Left cardiac atrium (tissue), 4 donors: ENCODE data around the gene WDR19. TPM values are rescaled to one million over a fixed set of nuclear protein-coding genes. Genes with fewer than 3 reads are reported as not detected.
"Not testable (repeated sequence)": the region's sequence is repeated elsewhere in the genome, so short reads cannot be mapped to it uniquely, and the experiment has no call there.

Experiments used
- ATAC-seq, 2 donors: fragments of 200-7000 bp; cut with Tn5 transposase; one replicate each; pipeline ENCODE4 v1.9.1; 2020; ENCODE audit warnings: mild to moderate bottlenecking in 2 of 2, moderate library complexity in 2 of 2
- DNase-seq: peaks from one replicate; pipeline ENCODE4 v3.0.0-alpha.2; 2020
- intact Hi-C, 2 donors: fragments of 100-400 bp; cut with DNase I; formaldehyde crosslinking; loops; one replicate each; pipeline versions ENCODE4 v1.14.1 to v1.15.1; 2022 to 2023
- long read RNA-seq: library from polyadenylated mRNA; unstranded; transcript quantifications from one replicate; pipeline ENCODE4 v2.0.0, GENCODE V29; 2021
- total RNA-seq, 2 donors: library from RNA; stranded (reverse); fragmentation: NEBNext Ultra II Directional; extraction: Animal tissue kit (Norgen Biotek cat#: 25700); gene quantifications; one replicate each; pipeline ENCODE4 v1.2.1, GENCODE V29; 2021
- donor health status: DM: no; HTN: yes; CAD: no.
- donor health status: DM: no; HTN: yes; CAD: no; lungs with severe emphysema.
- donor health status: DM: yes; HTN: yes; CAD: no.
- donor health status: Dilated cardiomyopathy.

Gene WDR19
- total RNA-seq: 10 to 100 TPM; 11.1 to 11.6 TPM
- long read RNA-seq, full-length matches to known transcripts: 2 of 4 reads
- long read RNA-seq, partial matches to known transcripts: 1 of 4 reads
- long read RNA-seq, other reads (novel, unspliced or antisense): 1 of 4 reads

DNA sequence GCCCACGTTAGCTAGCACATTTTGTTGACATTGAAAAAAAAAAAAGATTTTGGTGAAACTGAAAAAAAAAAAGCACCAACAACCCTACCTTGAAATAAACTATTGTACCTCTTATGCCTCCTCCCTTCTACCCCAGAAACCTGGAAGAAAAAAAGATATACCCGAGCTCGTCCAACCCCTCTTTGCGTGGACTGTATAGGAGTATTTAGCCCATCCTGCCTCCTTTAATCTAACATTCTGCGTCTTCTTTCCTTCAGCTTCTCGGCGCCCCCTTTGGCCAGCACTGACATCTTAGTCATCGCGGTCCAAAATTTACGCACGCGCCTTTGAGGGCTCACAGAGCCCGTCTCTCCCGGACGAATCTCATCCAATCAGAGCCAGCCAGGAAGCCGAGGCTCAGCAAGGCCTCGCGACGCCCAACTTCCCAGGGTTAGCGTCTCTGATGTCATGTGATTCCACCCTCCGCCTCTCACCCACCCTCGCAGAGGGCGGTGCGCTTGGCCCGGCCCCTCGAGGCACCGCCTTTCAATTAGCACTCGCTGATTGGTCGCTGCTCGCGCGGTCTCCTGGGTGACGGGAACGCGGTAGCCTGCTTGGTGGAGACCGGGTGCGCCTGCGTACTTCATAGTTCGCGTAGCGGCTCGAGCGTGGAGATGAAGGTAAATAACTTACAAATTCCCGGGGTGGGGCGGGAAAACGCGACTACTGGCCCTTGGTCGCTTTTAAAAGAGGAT is at the start of gene WDR19:
TSS of gene WDR19 (plus strand) at position 625 of the 734 bp plus-strand sequence. CDS start at position 654, 29 bp downstream.
- DNase-seq (peak; percentile 99), ATAC-seq (peak; percentile 100)
- intact Hi-C loops: no loop called here

DNA sequence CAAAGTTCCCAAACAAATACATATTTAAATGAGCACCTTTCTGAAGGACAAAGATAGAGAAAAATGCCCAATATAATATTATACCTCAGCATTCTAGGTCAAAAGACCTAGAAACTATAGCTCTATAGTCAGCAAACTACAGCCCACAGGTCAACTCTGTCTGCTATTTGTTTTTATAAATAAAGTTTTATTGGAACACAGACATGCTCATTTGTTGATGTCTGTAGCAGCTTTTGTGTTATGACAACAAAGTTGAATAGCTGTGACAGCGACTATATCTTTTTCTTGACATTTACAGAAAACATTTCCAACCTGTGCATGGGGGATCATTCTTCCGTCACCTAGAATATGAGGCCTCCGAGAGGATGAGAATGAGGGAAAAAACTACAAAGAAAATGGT is 48.7 kb upstream of the WDR19 start:
- ATAC-seq (no peak), DNase-seq (no peak)
- intact Hi-C loops: loop anchor here in 1 of 2 donors (2.0 kb wide), 1 partner anchor 231 kb away; no protein-coding TSS in a partner anchor

DNA sequence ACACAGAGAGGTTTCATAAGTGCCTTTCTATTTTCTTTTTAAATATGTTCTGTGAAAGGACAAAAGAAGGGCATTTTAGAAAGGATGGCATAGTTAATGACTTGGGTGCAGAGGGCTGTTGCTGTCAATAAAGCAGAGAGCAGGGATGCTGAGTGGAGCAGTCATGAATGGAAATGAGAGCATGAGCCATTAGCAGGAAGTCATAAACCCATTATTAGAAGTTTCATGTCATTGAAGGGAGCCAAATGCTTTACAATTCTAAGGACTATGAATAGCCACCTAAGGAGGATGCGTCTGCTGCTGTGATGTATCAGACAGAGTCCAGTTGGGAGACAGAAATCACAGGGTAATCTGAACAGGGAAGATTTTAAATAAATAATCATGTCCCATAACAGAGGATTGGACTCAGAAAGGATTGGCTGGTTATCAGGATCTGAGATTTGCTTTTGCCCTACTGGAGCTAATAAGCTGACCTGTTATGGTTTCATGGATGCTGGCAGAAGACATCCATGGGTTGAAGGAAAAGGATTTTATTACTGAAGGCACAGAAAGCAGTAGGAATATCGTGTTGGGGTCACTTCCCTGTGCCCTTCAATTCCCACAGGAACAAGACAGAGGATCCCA is 47.5 kb upstream of the WDR19 start:
- ATAC-seq (no peak), DNase-seq (no peak)
- intact Hi-C loops: loop anchor here (2.0 to 5.0 kb wide), 3 partner anchors 232 to 377 kb away; no protein-coding TSS in a partner anchor

DNA sequence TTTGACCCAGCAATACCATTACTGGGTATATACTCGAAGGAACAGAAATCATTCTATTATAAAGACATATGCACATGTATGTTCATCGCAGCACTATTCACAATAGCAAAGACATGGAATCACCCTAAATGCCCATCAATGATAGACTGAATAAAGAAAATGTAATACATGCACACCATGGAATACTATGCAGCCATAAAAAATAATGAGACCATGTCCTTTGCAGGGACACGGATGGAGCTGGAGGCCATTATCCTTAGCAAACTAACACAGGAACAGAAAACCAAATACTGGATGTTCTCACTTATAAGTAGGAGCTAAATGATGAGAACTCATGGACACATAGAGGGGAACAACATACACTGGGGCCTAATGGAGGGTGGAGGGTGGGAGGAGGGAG is 44.1 kb upstream of the WDR19 start:
- DNase-seq, ATAC-seq: not testable (repeated sequence)
- intact Hi-C loops: loop anchor here (5.0 kb wide), 2 partner anchors 236 to 381 kb away; no protein-coding TSS in a partner anchor

DNA sequence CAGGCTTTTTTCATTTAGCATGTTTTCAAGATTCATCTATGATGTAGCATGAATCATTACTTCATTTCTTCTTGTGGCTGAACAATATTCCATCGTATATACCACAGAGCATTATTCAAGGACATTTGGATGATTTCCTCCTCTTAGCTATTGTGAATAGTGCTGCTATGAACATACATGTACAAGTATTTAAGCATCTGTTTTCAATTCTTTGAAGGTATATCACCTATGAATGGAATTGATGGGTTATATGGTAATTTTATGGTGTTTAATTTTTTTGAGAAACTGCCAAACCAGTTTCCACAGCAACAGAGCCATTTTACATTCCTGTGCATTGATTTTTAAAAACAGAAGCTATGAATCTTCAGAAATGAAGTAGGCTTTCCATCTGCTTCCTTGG is 36.1 kb upstream of the WDR19 start:
- no peak for ATAC-seq

DNA sequence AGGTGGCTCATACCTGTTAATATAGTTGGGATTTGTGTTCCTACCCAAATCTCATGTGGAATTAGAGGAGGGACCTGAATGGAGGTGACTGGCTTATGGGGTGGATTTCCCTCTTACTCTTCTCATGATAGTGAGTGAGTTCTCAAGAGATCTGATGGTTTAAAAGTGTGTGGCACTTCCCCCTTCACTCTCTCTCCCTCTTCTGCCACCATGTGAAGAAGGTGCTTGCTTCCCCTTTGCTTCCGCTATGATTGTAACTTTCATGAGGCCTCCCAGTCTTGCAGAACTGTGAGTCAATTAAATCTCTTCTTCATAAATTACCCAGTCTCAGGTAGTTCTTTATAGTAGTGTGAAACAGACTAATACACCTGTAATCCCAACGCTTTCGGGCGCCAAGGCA is 28.3 kb upstream of the WDR19 start:
- intact Hi-C loops: no loop called here
- ATAC-seq (no peak), DNase-seq (no peak)

More for the DNA sequence above, 36.1 kb upstream of the WDR19 start:
- intact Hi-C loops: no loop called here
- no peak for DNase-seq

DNA sequence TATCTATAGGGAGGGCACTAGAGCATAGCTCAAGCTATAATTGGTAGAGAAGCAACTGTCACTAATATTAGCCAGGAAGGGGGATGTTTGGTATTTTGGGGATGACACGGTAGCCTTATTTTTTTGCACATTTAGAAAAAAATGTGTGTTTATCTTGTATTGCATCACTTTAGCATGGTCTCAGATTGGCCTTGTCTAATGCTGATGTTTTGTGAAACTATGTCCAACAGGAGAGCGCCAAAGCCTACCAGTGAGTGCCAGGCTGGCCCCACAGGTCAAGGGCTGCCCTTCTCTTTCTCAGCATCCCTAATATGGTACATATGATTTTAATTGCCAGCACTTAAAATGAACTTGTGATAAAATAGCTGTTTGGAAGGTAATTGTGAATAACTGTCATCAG is 24.8 kb upstream of the WDR19 start:
- intact Hi-C loops: no loop called here
- no peak for DNase-seq
- ATAC-seq: no peak

DNA sequence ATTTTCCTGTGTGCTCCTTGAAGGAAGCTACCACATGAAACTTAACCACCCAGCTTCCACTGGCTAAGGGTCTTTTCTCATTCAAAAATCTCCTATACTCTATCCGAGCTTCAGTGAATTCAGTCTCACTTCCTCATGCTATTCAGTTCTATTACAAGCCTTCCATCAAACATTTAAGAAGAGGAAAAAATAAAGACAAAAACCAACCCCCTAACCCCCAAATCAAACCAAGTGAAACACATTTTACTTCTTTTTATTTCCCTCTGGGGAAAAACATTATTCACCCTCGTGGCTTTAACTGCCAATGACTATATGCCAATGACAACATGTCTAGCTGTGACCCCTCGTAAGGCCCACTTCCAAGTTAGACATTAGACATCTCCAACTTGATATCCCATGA is 16.2 kb upstream of the WDR19 start:
- ATAC-seq (no peak), DNase-seq (no peak)
- intact Hi-C loops: no loop called here

DNA sequence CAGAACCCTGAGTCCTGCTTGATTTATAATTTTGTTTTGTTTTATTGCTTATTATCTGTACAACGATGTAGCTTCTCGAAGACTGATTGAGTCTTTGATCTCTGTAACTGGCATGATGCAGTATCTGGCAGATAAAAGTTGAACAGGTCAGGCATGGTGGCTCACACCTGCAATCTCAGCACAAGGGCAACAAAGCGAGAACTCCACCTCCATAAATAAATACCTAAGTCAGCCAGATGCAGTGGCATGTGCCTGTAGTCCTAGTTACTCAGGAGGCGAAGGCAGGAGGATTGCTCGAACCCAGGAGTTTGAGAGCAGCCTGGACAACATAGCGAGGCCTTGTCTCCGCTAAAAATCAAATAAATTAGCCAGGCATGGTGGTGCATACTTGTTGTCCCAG is 15.7 kb upstream of the WDR19 start:
- DNase-seq (no peak), ATAC-seq (no peak)
- intact Hi-C loops: no loop called here

DNA sequence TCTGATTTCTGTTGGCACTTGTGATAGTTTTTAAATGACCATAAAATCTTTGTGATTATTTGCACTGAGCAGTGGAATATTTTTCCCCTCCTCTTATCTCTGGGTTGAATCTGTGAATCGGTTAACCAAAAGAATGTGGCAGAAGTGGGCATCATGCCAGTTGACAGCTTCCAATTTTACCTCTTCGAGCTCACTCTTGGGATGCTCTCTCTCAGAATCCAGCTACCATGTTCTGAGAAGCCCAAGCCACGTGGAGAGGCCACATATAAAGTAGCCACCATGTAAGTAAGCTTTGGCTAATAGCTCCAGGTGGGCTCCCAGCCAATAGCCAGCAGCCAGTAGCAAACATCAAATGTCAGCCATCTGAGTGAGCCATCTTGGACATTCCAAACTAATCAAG is 12.9 kb upstream of the WDR19 start:
- intact Hi-C loops: no loop called here
- ATAC-seq (no peak), DNase-seq (no peak)

DNA sequence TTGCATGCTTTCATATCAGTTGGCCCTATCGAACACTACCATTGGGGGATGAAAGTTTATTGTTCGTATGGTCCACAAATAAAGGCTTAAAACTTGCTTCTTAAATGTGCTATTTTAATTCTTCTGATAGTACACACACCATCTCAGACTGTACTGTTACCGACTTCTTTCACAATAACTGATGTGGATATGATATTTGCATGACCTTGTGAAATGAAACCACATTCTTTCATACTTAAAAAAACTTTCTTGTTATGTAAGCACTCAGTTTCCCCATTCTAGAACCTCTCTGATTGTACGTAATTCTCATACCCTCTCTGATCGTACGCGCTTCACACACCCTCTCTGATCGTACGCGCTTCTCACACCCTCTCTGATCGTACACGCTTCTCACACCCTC is 12.0 kb upstream of the WDR19 start:
- ATAC-seq: no peak
- DNase-seq: no peak
- intact Hi-C loops: no loop called here

DNA sequence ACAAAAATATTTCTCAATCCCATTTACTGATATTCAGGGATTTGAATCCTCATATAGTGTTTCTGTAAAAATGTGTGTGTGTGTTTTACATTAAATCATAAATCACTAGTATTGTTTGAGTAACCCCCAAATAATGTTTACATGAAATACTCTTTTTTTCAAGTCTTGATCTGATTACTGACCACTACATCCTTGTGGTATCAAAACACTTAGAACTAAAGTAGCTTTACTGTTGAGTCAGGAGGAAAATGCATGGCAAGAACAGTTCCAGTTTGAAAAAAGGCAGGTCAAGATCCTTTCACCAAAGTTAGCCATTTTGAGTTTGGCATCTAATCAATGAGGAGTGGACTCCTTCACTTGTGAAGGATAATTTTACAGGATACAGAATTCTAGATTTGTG is 3.6 kb upstream of the WDR19 start:
- intact Hi-C loops: no loop called here
- ATAC-seq: no peak
- no peak for DNase-seq

DNA sequence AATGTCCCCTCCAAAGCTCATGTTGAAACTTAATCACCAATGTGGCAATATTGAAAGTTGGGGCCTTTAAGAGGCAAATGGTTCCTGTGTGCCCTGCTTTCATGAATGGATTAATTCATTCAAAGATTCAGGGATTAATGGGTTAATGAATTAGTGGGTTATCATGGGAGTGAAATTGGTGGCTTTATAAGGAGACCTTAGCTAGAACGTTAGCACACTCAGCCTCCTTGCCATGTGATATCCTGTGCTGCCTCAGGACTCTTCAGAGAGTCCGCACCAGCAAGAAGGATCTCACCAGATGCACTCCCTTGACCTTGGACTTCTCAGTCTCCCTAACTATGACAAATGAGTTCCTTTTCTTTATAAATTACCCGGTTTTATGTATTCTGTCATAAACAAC is 2.6 kb upstream of the WDR19 start:
- intact Hi-C loops: no loop called here
- DNase-seq: no peak
- no peak for ATAC-seq

DNA sequence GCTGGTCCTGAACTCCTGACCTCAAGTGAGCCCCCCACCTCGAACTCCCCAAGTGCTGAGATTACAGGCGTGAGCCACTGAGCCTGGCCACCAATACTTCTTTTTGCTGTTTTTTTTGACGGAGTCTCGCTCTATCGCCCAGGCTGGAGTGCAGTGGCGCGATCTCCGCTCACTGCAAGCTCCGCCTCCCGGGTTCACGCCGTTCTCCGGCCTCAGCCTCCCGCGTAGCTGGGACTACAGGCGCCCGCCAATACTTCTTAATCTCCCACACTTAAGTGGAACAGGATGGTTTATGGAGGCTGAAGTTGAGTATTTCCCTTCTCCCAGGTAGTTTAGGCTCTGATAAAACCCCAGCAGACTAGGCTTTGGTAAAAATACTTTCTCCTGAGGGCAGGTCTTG is 1.7 kb upstream of the WDR19 start:
- DNase-seq, intact Hi-C loops, ATAC-seq: not testable (repeated sequence)

DNA sequence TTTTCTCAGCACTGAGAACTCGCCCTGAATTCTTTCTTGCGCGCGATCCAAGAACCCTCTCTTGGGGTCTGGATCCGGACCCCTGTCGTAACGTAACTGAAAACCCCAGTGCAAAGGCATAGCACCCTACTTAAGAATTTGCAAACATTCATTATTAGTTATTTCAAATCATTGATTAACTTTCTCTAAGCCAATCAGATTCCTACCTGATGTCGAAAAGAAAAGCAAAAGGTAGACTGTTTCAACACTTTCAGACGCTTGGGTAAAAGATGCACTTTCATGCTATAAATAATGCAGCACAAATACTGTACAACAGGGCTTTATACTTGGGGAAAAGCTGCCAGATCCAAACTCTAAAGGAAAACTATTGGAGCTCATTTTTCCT is 817 bp upstream of the WDR19 start:
- intact Hi-C loops: no loop called here
- ATAC-seq (no peak), DNase-seq (no peak)

DNA sequence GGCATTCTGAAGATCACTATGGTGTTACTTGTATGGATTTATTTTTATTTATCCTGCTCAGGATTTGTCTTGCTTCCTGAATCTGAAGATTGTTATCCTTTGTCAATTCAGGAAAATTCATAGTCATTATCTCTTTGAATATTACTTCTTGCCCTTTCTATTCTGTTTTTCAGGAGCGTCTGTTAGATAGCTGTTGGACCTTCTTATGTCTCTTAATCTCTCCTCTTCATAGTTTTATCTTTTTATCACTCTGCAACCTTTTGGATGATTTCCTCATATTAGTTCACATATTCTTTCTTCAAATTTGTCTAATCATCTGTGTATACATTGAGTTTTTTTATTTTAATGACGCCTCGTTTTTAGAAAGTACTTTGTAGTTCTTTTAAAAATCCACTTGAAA is 19.6 kb downstream of the WDR19 start:
- intact Hi-C loops: no loop called here
- ATAC-seq (no peak), DNase-seq (no peak)

DNA sequence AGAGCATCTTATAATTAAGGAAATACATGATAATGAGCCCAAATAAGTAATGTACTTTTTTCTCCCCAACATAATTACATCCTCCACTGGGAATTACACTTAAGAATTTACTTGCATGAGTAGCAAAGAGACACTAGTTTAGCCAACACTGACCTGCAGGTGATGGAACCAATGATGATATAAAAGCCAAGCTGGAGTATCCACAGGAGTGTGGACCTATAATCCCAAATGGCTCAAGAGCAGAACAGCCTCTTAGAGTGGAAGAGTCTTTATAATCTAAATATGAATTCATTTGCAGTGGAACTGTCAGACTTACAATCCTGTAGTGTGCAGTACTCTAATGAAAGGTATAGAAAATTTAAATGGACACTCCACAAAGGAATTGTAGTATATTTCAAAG is 22.2 kb downstream of the WDR19 start:
- ATAC-seq (no peak), DNase-seq (no peak)
- intact Hi-C loops: no loop called here

DNA sequence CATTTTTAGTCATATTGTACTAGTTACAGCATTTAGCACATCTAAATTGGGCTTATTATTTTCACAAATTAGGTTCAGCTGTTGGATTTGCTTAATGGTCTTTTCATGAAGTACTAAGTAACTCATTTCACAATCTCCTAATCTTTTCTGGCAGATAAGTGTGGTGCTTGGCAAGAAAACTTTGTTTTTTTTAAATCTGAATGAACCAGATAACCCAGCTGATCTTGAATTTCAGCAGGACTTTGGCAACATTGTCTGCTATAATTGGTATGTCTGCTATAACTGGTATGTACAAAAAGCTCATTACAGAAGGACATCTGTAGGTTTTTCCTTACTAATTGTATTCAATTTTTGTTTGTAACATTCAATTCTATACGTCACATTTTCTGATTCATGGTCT is 22.7 kb downstream of the WDR19 start:
- intact Hi-C loops: no loop called here
- ATAC-seq (peak; percentile 34 to 44), DNase-seq (no peak)

DNA sequence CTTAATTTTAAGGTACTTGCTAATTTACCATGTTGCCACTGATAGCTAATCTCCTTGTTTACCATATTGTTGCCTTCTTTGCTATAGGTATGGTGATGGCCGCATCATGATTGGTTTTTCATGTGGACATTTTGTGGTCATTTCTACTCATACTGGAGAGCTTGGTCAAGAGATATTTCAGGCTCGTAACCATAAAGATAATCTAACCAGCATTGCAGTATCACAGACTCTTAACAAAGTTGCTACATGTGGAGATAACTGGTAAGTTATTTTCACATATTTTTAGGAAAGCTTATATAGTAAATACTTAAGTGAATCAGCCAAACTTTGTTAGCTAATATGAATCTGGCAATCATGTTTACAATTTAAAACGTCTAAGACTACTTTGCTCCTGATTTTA is 23.1 kb downstream of the WDR19 start:
- no peak for ATAC-seq
- intact Hi-C loops: no loop called here
- DNase-seq: no peak

DNA sequence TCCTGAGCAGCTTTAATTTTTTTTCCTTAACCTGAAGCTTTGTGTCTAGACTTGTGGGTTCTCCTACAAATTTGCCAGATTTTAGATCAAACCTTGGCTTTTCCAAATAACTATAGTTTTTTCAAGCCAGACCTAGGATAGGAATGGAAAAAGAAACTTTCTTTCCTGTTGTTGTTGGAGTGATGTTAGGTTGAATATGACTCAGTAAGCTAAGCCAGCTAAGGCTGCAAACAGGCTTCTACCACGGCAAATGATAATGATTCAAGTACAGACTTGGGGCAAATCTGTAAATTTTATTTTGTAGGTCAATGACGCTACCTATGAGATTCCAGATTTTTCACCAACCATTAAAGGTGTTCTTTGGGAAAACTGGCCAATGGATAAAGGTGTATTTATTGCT is 45.6 kb downstream of the WDR19 start:
- DNase-seq (no peak), ATAC-seq (no peak)
- intact Hi-C loops: no loop called here

DNA sequence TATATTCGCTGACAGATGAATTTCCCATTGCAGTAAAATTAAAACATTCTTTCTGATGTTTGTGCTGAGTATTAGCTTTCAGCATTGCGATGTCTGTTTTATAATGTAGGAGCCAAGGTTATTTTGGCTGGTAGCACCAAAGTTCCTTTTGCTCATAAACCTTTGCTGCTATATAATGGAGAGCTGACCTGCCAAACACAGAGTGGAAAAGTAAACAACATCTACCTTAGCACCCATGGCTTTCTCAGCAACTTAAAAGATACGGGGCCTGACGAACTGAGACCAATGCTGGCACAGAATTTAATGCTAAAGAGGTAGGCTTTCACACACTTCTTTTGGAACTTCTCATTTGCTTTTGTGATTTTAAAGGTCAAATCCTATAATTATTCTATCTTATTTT is 46.0 kb downstream of the WDR19 start:
- no peak for ATAC-seq
- DNase-seq: no peak
- intact Hi-C loops: no loop called here
